GDM1 (cell line): ENCODE results near the gene LRRC36.

ENCODE experiments used
- DNase-seq: peaks from one replicate; lab custom pipeline; 2025; lab: John Stamatoyannopoulos, UW

Gene LRRC36

DNA sequence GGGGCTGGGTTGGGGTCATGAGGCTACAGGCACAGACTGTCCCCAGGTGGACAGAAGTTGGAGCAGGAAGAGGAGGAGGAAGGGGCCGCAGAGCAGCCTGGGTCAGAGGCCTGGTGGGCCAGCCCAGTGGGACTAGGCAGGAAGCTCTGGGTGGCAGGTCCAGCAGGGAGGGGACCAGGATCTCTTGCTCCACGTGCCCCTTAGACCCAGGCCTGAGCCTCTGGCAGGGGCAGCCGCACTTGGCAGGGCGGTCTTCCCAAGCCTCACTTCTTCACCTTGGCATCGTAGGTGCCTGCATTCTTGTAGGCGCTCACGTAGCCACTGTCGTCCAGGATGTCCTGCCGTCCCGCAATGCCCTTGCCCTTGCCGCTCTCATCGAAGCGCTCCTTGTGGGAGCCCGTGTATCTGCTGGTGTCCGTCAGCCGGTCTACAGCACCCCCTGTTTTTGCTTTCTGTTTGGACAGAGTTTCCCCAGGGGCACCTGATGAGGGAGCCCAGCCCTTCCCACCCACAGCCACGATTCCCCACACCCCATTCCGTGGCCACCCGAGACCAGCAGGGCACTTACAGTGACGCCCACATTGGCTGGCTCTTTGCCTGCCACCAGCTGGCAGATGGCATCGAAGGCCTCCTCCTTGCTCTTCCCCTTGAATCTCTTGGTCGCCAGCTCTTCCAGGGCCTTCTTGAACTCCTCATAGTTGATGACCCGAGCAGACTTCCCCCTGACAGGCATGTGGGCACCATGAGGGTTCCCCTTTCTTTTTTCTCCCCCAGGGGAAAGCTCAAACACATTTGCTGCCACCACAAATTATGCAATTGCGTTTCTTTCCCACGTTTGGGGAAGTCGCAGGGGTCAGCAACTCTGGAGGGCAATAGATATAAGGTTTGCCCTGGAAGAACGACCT lies 63.5 kb downstream of the LRRC36 start:
- DNase-seq, result peak; percentile 5

DNA sequence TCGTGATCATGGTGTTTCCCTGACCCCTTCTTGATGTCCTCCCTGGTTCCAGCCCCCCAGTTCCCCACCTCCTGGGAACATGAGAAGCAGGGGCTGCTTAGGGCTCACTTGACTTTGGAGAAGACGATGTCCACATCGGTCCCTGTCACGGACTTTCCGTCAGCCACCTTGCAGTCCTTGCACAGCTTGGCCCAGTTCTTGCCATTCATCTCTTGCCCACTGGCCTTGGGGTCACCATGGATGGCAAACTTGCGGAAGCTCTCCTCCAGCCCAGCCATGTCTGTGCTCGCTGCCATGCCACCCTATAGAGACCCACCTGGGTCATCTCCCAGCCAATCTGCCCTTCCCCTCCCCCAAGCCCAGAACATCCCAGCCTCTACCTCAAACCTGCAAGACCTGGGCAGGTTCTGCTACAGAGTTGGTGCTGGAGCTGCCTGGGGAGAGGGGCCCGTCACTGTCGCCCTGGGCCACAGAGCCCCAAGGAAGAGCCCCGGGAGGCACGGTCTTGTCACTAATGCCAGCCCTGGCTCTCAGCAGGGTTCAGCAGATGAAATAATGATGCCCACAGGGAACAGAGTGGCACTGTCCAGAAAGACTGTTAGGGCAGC lies 64.3 kb downstream of the LRRC36 start:
- DNase-seq, result no peak

DNA sequence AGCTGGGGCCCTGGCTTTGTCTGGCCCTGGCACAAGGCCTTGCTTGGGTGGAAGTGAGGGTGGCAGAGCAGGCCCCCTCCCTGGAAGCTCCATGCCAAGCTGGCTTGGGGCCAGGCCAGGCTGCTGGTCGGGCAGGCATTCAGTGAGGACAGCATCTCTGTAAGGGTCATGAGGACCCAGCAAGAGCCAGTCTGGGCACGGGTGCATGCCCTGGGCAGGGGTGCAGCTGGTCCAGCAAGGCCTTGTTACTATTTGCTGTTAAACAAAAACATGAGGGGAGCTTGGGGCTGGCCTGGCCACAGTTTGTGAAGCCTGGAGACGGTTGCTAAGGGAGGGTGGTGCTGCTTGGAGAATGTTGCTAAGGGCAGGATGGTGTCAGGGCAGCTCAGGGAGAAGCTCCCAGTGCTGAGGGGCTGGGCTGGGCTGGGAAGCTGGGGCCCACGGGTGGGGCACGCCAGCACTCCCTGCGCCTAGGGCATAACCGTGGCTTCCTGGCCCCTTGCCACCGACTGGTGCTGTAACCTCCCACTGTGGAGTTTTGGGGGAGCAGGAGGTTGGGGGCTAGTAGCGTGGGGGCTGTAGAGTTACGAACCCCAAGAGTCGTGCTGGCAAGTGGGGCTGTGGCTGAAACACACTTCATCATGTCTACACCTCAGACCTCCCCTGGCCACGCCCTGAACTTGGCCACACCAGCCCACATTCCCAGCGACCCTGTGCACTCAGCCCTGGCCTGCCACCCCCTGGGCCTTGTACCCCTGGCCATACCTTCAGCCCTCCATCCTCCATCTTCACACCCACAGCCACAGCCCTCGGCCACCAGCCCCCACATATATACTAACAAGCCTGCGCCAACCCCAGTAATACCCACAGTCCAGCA lies 65.0 kb downstream of the LRRC36 start:
- DNase-seq, result no peak

DNA sequence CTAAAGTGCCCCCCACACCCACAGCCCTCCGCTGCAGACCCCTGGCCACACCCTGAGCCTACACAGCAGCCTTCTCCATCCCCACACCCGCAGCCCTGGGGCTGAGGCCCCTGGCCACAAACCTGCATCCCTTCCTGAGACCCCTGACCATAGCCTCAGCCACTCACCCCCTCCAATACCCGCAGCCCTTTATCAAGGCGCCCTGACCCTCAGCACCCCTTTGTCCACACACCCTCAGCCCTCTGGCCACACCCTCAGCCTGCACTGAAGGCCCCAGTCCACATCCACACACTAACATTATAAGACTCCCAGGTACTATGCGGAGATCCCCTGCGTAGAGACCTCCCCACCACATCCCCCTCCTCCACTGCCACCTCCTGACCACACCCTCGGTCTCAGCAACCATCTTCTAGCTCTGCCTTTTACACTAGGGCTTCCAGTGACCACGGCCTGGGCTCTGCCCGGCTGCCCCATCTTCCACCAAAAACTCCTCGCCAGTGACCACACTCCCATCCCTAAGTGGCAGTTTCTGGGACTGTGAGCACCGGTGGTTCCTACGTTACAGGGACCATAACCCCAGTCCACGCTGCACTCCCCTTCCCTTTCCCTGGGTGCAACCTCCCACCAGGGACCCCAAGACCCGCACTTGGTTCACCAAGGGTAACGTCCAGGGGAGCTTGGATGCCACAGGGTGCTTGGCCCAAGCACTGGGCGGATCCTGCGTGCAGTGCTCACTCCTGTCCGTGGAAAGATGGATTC lies 65.9 kb downstream of the LRRC36 start:
- no peak for DNase-seq

DNA sequence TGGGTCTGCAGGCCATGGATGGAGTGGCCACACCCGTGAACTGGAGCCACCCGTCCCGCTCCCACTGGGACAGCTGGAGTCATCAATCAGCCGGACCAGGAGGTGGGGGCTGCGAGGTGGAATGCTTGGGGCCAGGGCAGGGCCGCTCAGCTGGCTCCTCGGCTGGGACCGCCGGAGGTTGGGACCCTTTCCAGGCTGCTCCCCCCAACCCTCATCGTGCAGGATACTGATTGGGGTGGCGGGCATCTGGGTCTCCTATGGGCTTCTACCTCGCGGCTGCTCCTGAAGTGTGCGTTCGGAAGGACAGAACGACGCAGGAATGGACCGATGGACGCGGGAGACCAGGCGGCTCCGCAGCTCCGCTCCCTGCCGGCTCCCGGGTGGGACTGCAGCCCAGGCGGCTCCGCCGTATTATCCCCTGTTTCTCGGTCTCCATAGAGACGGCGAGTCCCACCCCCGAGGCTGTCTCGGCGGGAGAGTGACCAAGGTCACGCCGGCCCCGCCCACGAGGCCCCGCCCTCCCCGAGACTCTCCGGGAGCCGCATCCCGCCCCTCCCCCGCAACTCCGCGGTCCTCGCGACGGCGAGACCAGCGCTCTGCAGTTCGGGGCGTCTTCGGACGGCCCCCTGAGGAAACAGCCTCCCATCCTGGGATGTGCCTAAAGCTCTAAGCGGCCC lies 66.6 kb downstream of the LRRC36 start, which contains the start of gene TPPP3:
Gene TPPP3 (minus strand): TSS at position 388 of the 677 bp plus-strand sequence. CDS start 2,387 bp downstream, outside the sequence.
- DNase-seq, result no peak

DNA sequence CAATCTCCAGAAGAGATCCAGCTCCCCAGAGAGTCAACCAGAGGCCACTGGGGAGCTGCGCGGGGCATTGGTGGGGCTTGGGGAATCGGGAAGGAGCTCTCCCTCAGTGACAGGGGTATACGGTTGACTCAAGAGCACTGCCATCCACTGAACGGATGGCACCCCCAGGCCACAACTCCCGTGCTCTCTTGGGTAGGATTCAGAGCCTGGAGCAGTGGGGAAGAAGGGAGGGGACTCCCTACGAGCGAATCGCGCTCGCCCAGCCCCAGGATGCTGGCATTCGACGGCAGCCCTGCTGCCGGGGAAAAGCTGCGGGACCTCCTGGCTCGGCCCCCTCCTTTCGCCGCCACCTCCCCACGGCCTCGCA lies 67.2 kb downstream of the LRRC36 start:
- no peak for DNase-seq

DNA sequence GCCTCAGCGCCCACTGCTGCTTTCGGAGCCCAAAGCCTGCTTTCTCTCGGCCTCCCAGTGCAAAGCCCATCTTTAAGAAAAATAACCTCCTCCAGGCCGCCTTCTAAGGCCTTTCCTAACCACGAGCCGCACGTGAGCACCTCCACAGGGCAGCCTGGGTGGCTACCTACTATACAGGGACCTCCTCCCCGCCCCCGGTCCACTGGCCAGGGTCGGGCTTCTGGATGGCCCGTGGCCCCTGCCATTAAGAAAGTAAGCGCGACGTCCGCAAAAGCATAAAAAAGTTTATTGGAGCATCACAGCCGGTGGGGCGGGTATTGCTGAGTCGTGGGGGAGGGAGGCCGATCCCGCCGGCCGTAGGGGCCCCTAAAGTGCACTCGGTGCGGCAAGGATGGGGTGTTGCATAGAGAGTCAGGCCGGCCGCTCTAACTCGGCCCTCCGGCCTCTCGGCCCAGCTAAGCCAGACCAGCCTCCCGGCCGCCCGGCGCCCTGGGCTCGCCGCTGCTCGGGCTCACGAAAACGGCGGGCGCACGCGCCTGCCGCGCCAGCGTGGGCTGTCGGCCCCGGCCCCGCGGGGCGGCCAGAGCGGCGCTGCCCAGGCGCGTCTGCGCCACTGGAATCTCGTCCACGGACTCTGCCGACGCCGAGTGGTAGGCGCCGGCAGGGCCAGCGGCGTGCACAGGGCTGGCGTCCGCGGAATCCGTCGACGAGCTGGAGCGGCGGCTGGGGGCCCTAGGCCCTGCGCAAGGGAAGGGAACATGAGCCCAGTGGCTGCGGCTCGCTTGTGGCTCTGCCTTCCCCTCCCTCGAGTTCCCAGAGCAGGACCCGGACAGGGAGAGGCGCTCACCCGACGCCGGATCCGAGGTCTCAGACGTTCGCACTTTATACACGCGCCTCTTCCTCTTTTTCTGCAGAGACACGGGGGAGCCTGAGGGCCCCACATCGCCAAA lies 67.8 kb downstream of the LRRC36 start:
- no peak for DNase-seq

DNA sequence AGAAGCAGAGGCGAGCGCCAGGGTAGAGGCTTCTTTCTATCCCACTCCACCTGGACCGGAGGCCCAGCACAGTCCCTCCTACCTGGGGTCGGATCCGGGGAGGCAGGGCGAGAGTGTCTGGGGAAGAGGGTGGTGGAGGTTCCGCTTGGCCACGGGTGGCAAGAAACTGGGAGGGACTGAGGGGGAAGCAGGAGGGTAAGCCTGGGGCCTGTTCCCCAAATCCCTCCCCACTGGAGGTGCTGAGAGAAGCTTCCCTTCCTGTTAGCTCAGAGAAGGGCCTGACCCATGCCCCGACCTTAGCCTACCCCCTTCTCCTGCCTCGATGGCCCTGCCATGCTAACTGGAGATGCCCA lies 68.5 kb downstream of the LRRC36 start:
- DNase-seq, result no peak

DNA sequence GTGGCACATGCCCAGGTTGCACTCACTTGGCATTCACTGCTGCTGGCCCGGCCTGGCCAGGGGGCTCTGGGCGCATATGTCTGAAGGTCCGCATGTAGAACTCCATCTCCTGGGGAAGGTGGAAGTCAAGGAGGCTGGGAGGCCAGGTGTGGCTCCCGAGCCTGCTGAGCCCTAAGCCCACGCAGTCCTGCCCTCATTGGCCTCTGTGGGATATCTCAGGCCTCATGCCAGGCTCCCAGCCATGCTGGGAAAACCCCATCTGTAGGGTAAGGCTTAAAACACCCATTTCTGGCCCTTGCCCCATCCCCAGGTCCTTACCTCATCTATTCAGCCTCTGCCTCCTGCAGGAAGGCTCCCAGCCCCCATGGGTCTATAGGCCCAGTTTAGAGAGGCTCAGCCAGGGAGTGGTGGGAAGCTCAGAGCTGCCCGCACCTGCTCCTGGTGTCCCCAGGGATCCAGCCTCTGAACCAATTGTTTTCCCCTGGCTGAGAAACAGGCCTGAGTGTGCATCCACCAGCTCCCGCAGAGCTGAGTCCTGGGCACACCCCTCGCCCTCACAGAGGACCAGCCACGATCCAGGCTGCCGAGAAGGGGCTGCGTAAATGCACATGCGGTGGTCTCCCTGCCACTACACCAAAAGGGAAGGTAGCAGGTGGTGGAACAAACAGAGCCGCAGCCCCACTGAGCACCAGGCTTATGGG lies 69.0 kb downstream of the LRRC36 start:
- no peak for DNase-seq

DNA sequence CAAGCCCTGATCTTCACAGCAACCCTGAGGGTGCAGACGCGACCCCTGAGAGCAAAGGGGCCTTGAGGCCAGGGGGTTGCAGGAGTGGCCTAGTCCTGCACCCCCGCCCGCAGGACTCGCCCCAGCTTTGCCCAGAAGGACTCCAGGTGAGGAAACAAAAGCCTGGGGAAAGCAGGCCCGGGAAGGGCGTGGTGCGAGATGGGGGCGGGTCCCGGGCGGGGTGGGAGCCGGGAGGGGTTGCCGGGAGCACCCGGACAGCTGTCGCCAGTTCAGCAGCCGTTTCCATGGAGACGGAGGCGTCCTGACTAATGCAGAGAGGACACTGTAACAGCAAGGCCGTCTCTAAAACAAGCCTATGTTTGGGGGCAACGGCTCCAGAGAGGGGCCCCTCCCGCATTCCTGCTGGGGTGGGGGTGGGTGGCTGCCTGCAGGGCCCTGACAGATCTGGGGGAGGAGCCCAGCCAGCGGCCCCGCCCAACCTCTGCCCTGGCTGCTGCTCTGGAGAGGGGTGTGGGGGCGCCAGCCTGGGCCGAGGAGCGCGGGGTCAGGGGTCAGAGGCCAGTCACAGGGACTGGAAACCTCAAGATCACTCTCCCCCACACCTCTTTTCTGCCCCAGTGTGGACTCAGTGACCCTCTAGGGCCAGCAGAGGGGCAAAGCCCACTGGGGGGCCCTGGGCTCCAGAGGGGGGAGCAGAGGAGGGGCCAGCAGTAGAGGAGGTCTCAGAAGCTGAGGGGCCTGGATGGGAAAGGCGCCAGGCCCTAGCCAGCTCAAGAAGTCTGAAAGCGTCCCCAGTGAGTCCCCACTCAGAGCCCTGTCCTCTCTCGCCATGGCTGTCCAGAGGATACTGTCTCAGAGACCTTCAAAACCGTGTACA lies 69.8 kb downstream of the LRRC36 start:
- DNase-seq, result no peak

DNA sequence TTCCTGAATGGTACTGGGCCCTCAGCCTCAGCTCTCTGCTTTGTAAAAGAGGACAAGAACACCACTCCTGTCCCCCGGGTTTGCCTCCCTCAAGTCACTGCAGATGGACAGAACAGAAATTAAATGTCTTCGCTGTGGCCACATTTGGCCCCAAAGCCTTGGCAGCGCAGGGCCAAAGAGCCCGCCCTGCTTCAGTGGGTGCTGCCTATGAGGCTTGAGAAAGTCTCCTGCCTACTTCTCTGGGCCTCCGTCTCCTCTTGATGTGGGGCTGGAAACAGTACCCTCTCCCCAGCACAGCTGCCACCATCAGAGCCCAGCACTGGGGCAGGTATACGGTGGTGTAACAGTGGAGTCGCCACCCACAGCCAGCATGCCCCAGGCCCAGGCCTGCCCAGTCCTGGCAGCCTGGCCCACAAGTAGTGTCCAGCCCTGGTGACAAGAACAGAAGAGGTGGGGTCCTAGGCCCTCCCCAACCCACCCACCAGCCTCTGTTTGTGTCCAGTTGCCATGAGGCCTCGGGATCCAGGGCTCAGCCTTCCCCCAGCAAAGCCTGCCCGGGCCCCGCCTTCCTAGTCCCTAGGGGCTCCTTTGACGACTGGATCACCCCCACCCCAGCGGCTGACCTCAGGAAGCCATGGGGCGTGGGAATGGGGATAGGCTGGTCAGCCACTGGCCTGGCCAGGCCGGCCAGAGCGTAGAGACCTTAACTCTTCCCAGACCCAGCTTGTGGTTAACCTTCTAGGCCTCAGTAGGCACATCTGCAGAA lies 70.6 kb downstream of the LRRC36 start:
- DNase-seq, result no peak

DNA sequence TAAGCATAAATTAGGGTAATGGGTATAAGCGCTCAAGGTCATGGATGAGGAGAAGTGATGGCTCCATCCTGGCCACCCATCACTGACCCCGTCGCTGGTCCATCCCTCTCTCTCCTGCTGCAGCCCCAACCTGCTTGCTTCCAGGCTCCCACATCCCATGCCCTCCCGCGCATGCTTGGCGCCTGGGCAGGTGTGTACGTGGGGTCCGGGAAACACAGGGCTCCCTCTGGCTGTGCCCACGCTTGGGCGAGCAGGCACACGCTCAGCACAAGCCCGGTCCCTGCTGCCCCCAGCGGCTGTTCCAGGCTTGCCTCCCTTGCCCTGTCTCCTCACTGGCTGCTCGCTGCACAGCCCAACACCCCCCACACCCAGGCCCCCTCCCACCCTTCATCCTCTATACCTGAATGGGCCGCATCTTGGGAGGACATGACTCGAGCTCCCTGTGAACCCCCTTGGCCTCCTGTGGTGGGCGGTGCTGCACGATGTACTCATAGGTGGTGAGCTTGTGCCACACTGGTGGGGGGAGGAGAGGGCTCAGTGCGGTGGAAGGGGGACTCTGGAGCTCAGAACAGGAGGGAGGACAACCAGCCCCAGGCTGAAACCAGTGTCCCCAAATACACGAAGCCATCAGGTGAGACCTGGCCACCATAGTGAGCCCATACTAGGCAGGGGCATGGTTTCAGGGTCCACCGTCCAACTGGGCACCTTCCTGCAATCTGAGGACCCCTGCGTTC lies 71.4 kb downstream of the LRRC36 start:
- DNase-seq, result no peak

DNA sequence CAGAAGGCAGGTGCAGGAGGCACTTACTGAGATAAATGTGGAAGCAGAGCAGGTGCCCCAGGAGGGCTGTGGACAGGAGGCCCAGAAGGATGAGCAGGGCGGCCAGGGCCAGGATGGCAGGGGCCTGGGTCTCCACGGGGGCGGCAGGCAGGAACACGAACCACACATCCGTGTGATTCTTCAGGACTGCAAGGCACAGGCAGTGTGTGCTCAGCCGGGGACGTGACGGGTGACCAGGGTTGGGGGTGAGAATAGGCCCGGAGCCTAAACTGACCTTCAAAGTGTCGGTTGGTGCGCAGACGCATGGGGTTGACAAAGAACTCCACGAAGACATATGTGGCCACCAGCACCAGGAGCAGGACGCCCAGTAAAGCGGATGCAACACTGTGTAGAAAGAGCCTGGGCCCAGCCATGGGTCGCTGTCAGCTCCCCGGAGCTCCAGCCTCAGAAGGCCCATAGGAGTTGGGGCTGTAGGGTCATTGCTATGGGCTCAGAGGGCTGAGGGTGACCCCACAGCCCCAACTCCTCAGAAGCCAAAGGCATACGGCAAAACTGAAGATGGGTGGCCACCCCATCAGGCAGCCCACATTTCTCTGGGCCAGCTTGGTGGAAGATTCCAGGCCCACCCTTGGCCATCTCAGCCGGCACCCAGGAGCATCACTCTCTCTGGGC lies 72.1 kb downstream of the LRRC36 start:
- no peak for DNase-seq

DNA sequence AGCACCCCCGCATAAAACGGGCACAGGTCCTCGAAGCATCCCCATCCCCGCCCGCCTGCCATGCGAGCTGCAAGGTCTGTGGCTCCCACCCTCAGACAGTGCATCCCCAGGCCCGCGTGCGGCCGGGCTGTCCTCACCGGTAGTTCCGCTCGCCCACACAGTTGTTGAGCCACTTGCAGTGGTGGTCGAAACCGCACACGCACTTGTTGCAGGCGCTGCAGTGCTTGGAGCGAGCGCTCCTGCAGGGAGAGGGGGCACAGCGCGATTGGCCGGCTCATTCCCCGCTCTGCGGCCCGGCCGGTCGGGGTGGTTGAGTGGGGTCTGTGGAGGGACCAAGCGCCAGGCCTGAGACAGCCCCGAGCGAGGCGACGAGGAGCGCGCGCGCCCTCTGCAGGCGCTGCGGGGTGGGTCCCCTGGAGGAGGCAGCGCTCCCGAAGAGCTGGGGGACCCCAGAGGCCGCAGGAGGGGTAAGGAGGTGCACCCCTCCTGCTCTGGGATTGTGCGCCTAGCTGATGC lies 72.7 kb downstream of the LRRC36 start:
- DNase-seq, result no peak

DNA sequence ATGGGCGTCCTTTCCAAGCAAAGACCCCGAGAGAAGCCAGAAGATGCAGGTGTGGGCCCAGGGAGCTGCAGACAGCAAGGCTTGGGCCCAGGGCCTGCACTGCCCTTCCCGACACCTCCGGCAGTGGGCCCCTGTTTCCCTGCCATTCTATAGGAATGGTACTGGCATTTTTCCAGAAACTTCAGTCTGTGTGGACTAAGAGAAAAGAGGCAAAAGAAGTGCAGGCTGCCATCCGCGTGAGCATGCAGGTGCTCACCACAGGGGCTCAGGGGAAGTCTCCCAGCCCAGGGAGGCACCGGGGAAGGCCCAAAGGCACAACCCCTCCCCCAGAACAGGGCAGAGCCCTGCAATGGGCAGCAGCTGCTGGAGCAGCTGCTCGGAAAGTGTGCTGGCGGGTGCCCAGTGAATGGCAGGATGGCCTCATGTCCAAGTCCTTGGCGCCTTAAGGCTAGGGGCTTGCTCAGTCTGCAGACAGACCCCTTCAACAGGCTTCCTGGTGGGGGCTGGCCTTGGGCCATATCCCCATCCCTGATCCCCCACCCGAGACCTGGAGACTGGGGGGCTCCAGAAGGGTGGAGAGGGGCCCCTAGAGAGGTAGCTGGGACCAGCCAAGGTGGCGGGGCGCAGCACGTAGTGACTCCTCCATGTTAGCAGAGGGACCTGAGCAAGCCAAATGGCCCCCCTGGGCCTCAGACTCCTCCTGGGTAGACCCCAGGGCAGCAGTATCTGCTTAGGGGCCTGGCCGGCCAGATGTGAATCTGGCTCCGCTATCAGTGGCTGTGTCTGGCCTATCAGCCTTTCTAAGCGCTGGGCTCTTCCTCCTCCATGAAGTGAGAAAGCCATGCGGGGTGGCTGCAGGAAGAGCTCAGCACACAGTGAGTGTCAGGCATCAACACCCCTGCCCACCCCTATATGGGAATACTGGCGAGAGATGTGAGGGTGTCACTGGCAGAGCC lies 73.4 kb downstream of the LRRC36 start:
- DNase-seq, result no peak
